Measurements from ENCODE around the gene PRAMEF10.
"Not testable (repeated sequence)": the region's sequence is repeated elsewhere in the genome, so short reads cannot be mapped to it uniquely, and the experiment has no call there.

Gene PRAMEF10, protein sequence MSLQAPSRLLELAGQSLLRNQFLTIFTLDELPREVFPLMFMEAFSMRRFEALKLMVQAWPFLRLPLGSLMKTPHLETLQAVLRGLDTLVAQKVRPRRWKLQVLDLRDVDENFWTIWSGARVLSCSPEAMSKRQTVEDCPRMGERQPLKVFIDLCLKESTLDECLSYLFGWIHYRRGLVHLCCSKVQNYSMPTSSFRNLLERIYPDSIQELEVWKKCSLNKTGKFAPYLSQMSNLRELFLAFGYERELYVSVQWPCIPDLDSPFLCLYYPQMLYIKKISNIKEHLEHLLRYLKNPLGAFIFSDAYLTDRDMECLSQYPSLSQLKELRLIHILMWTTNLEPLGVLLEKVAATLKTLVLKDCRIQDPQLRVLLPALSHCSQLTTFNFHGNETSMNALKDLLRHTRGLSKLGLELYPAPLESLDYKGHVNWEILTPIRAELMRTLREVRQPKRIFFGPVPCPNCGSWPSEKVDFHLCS

DNA sequence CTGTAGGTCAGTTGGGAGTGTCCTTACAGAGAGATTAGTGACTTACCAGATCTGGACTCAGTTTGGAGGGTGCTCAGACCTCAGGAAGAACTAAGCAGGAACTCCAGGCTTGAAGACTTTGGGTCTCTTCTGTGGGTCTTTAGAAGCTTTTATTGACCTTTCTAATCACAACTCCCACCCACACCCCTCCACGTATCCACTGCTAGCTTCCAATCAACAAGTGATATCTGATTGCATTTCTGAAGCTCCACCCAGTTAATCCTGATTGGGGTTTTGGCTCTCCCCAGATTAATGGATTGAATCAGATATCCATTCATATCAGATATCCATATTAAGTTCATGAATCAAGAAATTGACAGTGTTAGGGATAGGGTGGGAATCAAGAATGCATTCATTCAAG, at the start of gene PRAMEF10:
Gene PRAMEF10, minus strand, starts transcription at position 101 of the 400 bp plus-strand sequence. CDS start 2,423 bp downstream, outside the sequence.
- DNase-seq = not testable (repeated sequence)

DNA sequence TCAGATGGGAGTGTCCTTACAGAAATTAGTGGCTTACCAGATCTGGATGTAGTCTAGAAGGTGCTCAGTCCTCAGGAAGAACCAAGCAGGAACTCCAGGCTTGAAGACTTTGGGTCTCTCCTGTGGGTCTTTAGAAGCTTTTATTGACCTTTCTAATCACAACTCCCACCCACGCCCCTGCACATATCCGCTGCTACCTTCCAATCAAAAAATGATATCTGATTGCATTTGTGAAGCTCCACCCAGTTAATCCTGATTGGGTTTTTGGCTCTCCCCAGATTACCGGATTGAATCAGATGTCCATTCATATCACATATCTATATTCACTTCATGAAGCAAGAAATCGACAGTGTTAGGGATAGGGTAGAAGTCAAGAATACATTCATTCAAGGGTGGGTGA, 49.4 kb upstream of the PRAMEF10 start, which contains the start of gene PRAMEF6:
Gene PRAMEF6, minus strand, starts transcription at position 101 of the 400 bp plus-strand sequence. CDS start 5,062 bp downstream, outside the sequence.
- not testable (repeated sequence) for DNase-seq

More for the DNA sequence above, at the start of gene PRAMEF10:
- ATAC-seq = not testable (repeated sequence)

DNA sequence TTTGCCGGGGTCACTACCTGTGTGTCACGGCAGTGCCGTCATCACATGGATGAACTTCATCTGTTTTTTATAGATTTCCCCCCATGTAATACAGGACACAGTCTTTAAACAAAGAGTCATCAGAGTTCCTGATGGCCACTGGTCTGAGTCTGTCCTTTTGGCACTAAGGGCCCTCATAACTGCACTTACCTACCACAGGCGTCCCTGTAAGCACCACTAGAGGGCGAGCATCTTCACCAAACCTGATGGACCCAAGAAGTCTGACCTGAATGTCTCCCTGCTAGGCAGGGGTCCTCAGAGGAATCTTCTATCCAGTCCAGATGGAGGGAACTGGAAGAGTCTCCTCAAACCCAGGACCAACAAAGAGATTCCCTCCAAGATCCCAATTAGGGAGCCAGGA, 26.3 kb upstream of the PRAMEF10 start:
- ATAC-seq, DNase-seq: not testable (repeated sequence)

More for the DNA sequence above, 49.4 kb upstream of the PRAMEF10 start, which contains the start of gene PRAMEF6:
- ATAC-seq = not testable (repeated sequence)

DNA sequence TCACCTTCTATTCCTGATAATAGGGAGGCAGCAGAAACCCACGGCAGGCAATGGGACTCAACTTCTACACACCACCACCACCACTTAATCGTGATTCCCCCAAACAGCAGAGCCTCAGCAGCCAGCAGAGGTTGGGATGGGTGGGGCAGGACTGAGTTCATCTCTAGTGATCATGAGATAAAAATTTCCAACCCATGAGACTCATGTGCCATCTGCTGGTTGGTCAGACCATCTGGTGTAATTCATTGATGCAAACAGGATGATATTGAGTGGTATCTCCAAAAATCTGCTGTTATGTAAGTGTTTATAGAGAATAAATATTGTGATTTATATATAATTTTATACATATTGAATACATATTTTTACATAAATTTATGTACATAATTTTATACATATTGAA, 23.7 kb upstream of the PRAMEF10 start:
- not testable (repeated sequence) for DNase-seq, ATAC-seq

DNA sequence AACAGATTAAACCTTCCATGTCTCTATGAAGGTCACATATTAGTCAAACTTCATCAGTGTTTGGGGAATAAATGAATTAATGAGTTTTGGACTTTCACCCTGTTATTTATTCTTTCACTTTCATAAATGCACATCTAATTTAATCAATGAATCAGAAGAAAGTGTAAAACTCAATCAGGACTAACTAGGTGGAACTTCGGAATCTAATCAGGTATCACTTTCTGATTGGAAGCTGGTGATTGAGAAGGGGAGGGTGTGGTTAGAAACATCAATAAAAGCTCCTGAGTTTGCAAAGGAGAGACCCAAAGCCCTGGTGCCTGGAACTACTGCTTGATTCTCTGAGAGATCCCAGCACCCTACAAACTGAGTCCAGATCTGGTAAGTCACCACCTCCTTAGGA, 18.2 kb upstream of the PRAMEF10 start, which contains the start of gene PRAMEF7:
Gene PRAMEF7, plus strand, starts transcription at position 301 of the 400 bp plus-strand sequence. CDS start 1,083 bp downstream, outside the sequence.
- ATAC-seq, DNase-seq: not testable (repeated sequence)

DNA sequence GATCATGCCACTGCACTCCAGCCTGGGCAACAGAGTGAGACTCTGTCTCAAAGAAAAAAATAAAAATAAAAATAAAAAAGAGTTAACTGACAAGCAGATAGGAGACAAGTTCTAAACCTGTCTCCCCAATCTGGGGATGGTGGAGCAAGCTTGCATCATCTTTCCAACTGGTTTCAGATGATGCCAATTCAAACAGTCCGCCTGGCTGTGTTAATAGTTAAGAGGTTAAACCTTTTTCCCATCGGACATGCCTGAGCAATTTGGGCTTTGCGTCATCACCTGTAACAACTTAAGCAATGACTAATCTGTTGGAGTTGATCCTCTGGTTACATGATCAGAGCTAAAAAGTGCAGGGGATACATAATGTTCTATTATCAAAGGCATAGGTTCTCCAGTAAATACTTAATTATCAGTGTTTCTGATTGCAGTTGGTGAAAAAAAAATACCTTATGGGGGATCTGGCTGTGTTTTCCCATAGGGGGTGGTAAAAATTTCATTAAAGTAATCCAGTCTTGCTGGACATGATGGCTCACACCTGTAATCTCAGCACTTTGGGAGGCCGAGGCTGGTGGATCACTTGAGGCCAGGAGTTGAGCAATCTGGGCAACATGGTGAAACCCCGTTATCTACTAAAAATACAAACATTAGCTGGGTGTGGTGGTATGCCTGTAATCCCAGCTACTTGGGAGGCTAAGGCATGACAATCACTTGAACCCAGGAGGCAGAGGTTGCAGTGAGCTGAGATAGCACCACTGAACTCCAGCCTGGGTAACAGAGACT, 5.9 kb upstream of the PRAMEF10 start:
- ATAC-seq, DNase-seq: not testable (repeated sequence)

DNA sequence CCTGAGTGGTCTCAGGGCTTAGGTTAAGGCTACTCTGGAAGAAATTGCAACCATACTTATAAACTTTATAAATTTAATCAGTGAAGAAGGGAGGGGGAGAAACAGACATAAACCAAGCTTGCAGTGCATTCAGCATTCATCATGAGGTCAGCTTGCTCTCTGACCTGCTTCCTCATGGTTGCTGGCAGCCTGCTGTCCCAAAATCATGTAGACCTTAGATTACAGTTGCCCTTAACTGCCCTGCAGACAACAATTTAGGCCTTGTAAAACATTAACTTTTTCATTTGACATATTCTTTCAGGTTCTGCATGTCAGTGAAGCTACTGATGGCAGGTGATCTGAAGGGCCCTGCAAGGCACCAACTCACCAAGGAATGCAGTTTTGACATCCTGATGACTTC, 1.1 kb upstream of the PRAMEF10 start:
- not testable (repeated sequence) for ATAC-seq, DNase-seq

DNA sequence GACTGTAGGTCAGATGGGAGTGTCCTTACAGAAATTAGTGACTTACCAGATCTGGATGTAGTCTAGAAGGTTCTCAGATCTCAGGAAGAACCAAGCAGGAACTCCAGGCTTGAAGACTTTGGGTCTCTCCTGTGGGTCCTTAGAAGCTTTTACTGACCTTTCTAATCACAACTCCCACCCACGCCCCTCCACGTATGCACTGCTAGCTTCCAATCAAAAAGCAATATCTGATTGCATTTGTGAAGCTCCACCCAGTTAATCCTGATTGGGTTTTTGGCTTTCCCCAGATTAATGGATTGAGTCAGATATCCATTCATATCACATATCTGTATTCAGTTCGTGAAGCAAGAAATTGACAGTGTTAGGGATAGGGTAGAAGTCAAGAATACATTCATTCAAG, 12.0 kb downstream of the PRAMEF10 start, which contains the start of gene PRAMEF4:
Gene PRAMEF4, minus strand, starts transcription at position 101 of the 400 bp plus-strand sequence. CDS start 2,807 bp downstream, outside the sequence.
- not testable (repeated sequence) for ATAC-seq, DNase-seq

DNA sequence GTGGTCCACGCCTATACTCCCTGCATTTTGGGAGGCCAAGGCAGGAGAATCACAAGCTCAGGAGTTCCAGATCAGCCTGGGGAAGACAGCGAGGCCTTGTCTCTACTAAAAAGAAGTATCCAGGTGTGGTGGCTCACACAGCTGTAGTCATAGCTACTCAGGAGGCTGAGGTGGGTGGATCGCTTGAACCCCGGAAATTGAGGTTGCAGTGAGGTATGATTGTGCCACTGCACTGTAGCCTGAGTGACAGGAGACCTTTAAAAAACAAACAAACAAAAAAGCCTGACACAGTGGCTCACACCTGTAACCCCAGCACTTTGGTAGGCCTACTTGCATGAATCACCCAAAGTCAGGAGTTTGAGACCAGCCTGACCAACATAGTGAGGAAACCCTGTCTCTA, 19.6 kb downstream of the PRAMEF10 start:
- not testable (repeated sequence) for DNase-seq, ATAC-seq

DNA sequence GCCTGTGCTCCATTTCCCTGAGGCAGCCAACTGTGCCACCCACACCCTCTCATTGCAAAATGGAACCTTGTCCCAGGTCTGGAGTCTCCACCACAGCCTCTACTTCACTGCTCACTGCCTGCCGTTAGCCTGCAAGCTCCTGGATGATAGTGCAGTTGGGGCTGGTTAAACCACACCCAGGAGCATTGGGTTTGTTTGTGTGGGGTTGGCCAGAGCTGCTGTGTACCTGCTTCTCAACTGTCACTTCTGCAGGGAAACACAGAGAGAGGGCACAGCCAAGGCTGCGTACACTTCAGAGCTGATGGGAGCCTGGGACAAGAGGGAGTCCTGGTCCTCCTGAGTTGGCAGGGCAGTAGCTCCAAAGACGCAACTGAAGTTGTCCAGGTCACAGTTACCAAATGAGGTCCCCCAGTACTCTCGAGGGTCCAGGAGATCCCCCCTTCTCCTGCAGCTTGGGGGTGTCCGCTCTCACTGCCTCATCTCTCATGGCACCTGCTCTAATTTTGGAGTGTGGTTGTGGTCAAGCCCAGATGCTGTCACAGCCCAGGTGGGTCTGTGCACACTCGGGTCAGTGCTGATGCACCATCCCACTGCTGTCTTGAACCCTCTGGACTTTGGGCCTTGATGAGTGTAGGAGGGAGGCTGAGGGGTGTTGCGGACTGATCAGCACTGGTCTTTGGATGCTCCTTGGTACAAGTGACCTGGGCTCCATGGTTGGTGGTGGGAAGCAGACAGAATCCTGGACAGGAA, 34.8 kb downstream of the PRAMEF10 start:
- ATAC-seq, DNase-seq: not testable (repeated sequence)

DNA sequence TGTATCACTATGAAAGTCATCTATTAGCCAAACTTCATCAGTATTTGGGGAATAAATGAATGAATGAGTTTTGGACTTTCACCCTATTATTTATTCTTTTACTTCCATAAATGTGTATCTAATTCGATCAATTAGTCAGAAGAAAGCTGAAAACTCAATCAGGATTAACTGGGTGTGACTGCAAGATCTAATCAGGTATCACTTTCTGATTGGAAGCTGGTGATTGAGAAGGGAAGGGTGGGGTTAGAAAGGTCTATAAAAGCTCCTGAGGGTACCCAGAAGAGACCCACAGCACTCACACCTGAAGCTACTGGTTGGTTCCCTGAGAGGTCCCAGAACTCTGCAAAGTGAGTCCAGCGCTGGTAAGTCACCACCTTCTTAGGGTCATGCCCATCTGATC, 41.3 kb downstream of the PRAMEF10 start, which contains the start of gene PRAMEF2:
Gene PRAMEF2, plus strand, starts transcription at position 301 of the 400 bp plus-strand sequence. CDS start 1,924 bp downstream, outside the sequence.
- ATAC-seq, DNase-seq: not testable (repeated sequence)

DNA sequence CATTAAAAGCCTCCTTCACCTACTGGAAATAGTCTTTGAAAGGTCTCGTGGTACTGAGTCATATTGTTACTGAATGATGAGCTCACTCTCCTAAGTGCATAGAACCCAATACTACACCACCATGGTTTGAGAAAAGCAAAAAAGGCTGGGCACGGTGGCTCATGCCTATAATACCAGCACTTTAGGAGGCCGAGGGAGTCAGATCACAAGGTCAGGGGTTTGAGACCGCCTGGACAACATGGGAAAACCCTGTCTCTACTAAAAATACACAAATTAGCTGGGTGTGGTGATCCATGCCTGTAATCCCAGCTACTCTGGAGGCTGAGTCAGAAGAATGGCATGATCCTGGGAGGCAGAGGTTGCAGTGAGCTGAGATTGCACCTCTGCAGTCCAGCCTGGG, 46.3 kb downstream of the PRAMEF10 start:
- DNase-seq (no peak), ATAC-seq (no peak)

DNA sequence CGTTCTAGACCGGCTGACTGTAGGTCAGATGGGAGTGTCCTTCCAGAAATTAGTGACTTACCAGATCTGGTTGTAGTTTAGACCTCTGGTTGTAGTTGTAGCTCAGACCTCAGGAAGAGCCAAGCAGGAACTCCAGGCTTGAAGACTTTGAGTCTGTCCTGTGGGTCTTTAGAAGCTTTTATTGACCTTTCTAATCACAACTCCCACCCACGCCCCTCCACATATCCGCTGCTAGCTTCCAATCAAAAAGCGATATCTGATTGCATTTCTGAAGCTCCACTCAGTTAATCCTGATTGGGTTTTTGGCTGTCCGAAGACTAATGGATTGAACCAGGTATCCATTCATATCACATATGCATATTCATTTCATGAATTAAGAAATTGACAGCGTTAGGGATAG, 49.5 kb downstream of the PRAMEF10 start, which contains the start of gene HNRNPCL1:
Gene HNRNPCL1, minus strand, starts transcription at position 101 of the 400 bp plus-strand sequence. CDS start 431 bp downstream, outside the sequence.
- DNase-seq, ATAC-seq: not testable (repeated sequence)

Data from stimulated activated naive CD8-positive, alpha-beta T cell treated with anti-CD3 and anti-CD28 coated beads, Interleukin-15, Interleukin-2, amounts not matched to agents 100 U/mL and 50 U/mL, for 24 hours (primary cell).